GM21723 (cell line): Measurements from ENCODE around the gene COL9A1.
"Not testable (repeated sequence)": the region's sequence is repeated elsewhere in the genome, so short reads cannot be mapped to it uniquely, and the experiment has no call there.

Experiments used
- ATAC-seq: cut with Tn5 transposase; IDR thresholded peaks from one replicate; pipeline ENCODE4 v1.9.1; 2021; ENCODE audit warnings: mild to moderate bottlenecking, moderate library complexity; ENCODE audit not compliant: unreplicated experiment

The COL9A1 gene

GRCh38 chr6:70303034-70303525, at the start of gene COL9A1:
TSS of gene COL9A1 (minus strand) at chr6:70303084. CDS start at chr6:70302924, 160 bp downstream.
- ATAC-seq = no peak

- no peak for ATAC-seq
Observed at GRCh38 chr6:70351461-70351860, 48.6 kb upstream of the COL9A1 start.

- no peak for ATAC-seq
Observed at GRCh38 chr6:70345619-70346018, 42.7 kb upstream of the COL9A1 start.

GRCh38 chr6:70343313-70343712, 40.4 kb upstream of the COL9A1 start:
- ATAC-seq = no peak

GRCh38 chr6:70339810-70340209, 36.9 kb upstream of the COL9A1 start:
- ATAC-seq = not testable (repeated sequence)

- no peak for ATAC-seq
Observed at GRCh38 chr6:70338775-70339174, 35.9 kb upstream of the COL9A1 start.

GRCh38 chr6:70337743-70338105, 34.8 kb upstream of the COL9A1 start:
- ATAC-seq = no peak

GRCh38 chr6:70336996-70337742, 34.3 kb upstream of the COL9A1 start:
- no peak for ATAC-seq

GRCh38 chr6:70327036-70327435, 24.2 kb upstream of the COL9A1 start:
- ATAC-seq = no peak

- no peak for ATAC-seq
Observed at GRCh38 chr6:70325009-70325408, 22.1 kb upstream of the COL9A1 start.

GRCh38 chr6:70317799-70318198, 14.9 kb upstream of the COL9A1 start:
- not testable (repeated sequence) for ATAC-seq

GRCh38 chr6:70315079-70315751, 12.3 kb upstream of the COL9A1 start:
- ATAC-seq = peak; percentile 64

- no peak for ATAC-seq
Observed at GRCh38 chr6:70314296-70314695, 11.4 kb upstream of the COL9A1 start.

GRCh38 chr6:70312165-70312745, 9.4 kb upstream of the COL9A1 start:
- no peak for ATAC-seq

- no peak for ATAC-seq
Observed at GRCh38 chr6:70310063-70310694, 7.3 kb upstream of the COL9A1 start.

- no peak for ATAC-seq
Observed at GRCh38 chr6:70309243-70309642, 6.4 kb upstream of the COL9A1 start.

GRCh38 chr6:70308142-70308541, 5.3 kb upstream of the COL9A1 start:
- ATAC-seq = not testable (repeated sequence)

GRCh38 chr6:70307008-70307407, 4.1 kb upstream of the COL9A1 start:
- ATAC-seq = no peak

GRCh38 chr6:70304616-70305015, 1.7 kb upstream of the COL9A1 start:
- ATAC-seq = no peak

- no peak for ATAC-seq
Observed at GRCh38 chr6:70299456-70299855, 3.4 kb downstream of the COL9A1 start.

- ATAC-seq = no peak
Observed at GRCh38 chr6:70298068-70298467, 4.8 kb downstream of the COL9A1 start.
